ENCODE data around the gene HNF4A. TPM values are rescaled to one million over a fixed set of nuclear protein-coding genes. Genes with fewer than 3 reads are reported as not detected.
A peak's percentile ranks its signal among the peaks of the same experiment; 100 is the strongest.

HNF4A gene
- total and polyA plus RNA-seq, 2 of the 13 experiments (the other 11 are each of a cell fraction or from before 2014, with no cell fraction given), result 80.9 to 169 TPM

DNA sequence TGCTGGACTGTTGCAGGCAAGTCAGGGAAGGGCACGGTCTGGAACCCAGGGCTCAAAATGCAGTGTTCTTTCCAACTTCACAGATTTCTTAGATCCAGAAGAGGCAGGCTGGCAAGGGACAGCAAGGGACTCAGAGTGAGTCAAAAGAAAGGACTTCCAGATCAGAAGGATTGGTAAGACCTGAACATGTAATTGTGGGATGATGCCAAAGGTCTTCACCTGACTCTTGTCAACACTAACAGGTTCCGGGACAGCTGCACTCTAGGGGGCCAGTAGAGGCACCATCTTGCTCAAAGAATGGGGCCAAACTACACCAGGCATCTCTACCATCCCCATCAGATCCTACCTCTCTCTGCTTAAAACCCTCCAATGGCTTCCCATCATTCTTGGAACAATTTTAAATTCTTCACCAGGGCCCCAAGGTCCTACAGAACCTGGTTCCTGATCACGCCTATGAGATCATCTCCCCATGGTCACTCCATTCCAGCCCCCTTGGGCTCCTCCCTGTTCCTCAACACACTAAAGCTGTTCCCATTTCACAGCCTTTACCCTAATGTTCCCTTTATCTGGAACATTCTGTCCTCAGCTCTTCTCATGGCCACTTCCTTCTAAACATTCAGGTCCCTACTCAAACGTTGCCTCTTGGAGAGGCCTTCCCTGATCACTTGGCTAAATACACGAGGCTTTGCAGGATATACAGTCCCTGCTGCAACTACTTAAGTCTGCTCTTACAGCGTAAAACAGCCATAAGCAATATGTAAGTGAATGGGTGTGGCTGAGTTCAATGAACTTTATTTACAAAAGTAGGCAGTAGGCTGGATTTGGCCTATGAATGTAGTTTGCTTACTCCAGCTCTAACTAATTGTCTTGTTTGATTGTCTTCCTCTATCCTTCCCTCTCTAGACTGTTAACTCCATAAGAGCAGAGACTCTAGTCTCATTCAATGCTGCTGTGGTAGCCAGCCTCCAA lies 90.5 kb downstream of the HNF4A start (continued):
- no peak for TF ChIP-seq PAXIP1 (CRISPR knock-in tag; conservative IDR thresholded peaks at IDR 0.05)
- TF ChIP-seq RNF219 (CRISPR knock-in tag; IDR thresholded peaks at IDR 0.05), result no peak
- no peak for TF ChIP-seq ZBTB8A (CRISPR knock-in tag; IDR thresholded peaks at IDR 0.05; ENCODE audit: borderline replicate concordance, low read depth)
- TF ChIP-seq RFX1 (IDR thresholded peaks at IDR 0.05), result no peak
- TF ChIP-seq ZNF552 (CRISPR knock-in tag; IDR thresholded peaks at IDR 0.05; ENCODE audit: borderline replicate concordance), result no peak
- no peak for TF ChIP-seq ZNF12 (CRISPR knock-in tag; IDR thresholded peaks at IDR 0.05)
- TF ChIP-seq SRF (IDR thresholded peaks at IDR 0.05; ENCODE audit: low read depth, low read length), result no peak
- no peak for TF ChIP-seq ZNF367 (CRISPR knock-in tag; IDR thresholded peaks at IDR 0.05; ENCODE audit: borderline replicate concordance)
- TF ChIP-seq ZC3H4 (CRISPR knock-in tag; IDR thresholded peaks at IDR 0.05; ENCODE audit: borderline replicate concordance), result no peak
- no peak for TF ChIP-seq ZNF614 (CRISPR knock-in tag; IDR thresholded peaks at IDR 0.05; ENCODE audit: borderline replicate concordance)
- 0 out of 2 replicates have a peak, but pooled peaks have one; percentile 33 for TF ChIP-seq AKAP8 (CRISPR knock-in tag; IDR thresholded peaks at IDR 0.05)
- TF ChIP-seq ZNF713 (CRISPR knock-in tag; IDR thresholded peaks at IDR 0.05), result no peak
- TF ChIP-seq ZNF280D (CRISPR knock-in tag; IDR thresholded peaks at IDR 0.05), result no peak
- no peak for TF ChIP-seq ZNF33B (CRISPR knock-in tag; IDR thresholded peaks at IDR 0.05)
